Fibroblast of pulmonary artery (primary cell): Measurements from ENCODE around the gene PLA2R1.

Source experiments
- DNase-seq: peaks from one replicate; pipeline ENCODE4 v3.0.0-alpha.2; 2010; ENCODE audit warnings: low read depth
- H3K4me3 ChIP-seq: replicated peaks from 2 replicates; pipeline ENCODE4 v1.5.1; 2011; ENCODE audit warnings: low read depth, mild to moderate bottlenecking, control low read depth, low read length, moderate library complexity
- CTCF ChIP-seq: IDR thresholded peaks from 2 replicates; pipeline ENCODE4 v1.5.1; 2011; ENCODE audit warnings: mild to moderate bottlenecking, control low read depth, low read length, inconsistent platforms; ENCODE audit errors: missing control alignments

The PLA2R1 gene

GRCh38 chr2:159882130-159882745, 180.2 kb downstream of the PLA2R1 start:
- TF ChIP-seq CTCF, result no peak
- DNase-seq, result no peak
- H3K4me3 ChIP-seq, result no peak overlapping the region
